RWPE2 (cell line): Measurements from ENCODE around the gene GIMAP6.

ENCODE experiments used
- ATAC-seq: fragments of 200-7000 bp; cut with Tn5 transposase; 3 replicates; pipeline ENCODE4 v1.9.1; 2021; ENCODE audit warnings: low read depth
- DNase-seq: peaks from one replicate; pipeline ENCODE4 v3.0.0-alpha.2; 2020; ENCODE audit warnings: low spot score
- H3K27ac ChIP-seq: fragments of 450-650 bp; 2 replicates; pipeline ENCODE4 v1.5.1; 2017; ENCODE audit warnings: mild to moderate bottlenecking; ENCODE audit not compliant: poor library complexity, severe bottlenecking
- H3K27me3 ChIP-seq: fragments of 250-450 bp; sonication (Bioruptor Pico); 2 replicates; pipeline ENCODE4 v1.5.1; 2021; ENCODE audit warnings: mild to moderate bottlenecking, moderate library complexity; ENCODE audit not compliant: insufficient read depth, poor library complexity, severe bottlenecking
- H3K36me3 ChIP-seq: fragments of 250-450 bp; sonication (Bioruptor Pico); 2 replicates; pipeline ENCODE4 v1.5.1; 2020; ENCODE audit warnings: low read depth, mild to moderate bottlenecking, moderate library complexity
- H3K4me1 ChIP-seq: fragments of 250-450 bp; sonication (Bioruptor Pico); 2 replicates; pipeline ENCODE4 v1.5.1; 2021; ENCODE audit warnings: mild to moderate bottlenecking, moderate library complexity; ENCODE audit not compliant: insufficient read depth, poor library complexity, severe bottlenecking
- H3K4me3 ChIP-seq: fragments of 250-450 bp; sonication (Bioruptor Pico); 2 replicates; pipeline ENCODE4 v1.5.1; 2021; ENCODE audit warnings: mild to moderate bottlenecking, moderate library complexity; ENCODE audit not compliant: severe bottlenecking
- H3K9me3 ChIP-seq: fragments of 250-450 bp; sonication (Bioruptor Pico); 2 replicates; pipeline ENCODE4 v1.5.1; 2021; ENCODE audit warnings: mild to moderate bottlenecking, moderate library complexity; ENCODE audit not compliant: severe bottlenecking
- TF ChIP-seq, protein P1 (sequence below): fragments of 450-650 bp; IDR thresholded peaks from one replicate; pipeline ENCODE4 v1.5.1; 2017; ENCODE audit warnings: mild to moderate bottlenecking, moderate library complexity; ENCODE audit not compliant: poor library complexity, severe bottlenecking

The GIMAP6 gene

DNA sequence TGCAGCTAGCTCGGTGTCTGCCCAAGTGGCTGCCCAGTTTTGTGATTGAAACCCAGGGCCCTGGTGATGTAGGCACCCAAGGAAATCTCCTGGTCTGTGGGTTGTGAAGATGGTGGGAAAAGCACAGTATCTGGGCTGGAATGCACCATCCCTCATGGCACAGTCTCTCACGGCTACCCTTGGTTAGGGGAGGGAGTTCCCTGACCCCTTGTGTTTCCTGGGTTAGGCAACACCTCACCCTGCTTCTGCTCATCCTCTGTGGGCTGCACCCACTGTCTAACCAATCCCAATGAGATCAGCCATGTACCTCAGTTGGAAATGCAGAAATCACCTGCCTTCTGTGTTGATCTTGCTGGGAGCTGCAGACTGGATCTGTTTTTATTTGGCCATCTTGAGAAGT lies 37.4 kb downstream of the GIMAP6 start:
- Histone ChIP-seq H3K4me3 (no peak overlapping the region), H3K27me3 (no peaks in the 10 kb centered on the region), H3K36me3 (no peaks in the 10 kb centered on the region), H3K27ac (no peak overlapping the region), H3K4me1 (no peaks in the 10 kb centered on the region), H3K9me3 (no peaks in the 10 kb centered on the region)
- ATAC-seq (no peak), DNase-seq (no peak)
- TF ChIP-seq, protein P1, sequence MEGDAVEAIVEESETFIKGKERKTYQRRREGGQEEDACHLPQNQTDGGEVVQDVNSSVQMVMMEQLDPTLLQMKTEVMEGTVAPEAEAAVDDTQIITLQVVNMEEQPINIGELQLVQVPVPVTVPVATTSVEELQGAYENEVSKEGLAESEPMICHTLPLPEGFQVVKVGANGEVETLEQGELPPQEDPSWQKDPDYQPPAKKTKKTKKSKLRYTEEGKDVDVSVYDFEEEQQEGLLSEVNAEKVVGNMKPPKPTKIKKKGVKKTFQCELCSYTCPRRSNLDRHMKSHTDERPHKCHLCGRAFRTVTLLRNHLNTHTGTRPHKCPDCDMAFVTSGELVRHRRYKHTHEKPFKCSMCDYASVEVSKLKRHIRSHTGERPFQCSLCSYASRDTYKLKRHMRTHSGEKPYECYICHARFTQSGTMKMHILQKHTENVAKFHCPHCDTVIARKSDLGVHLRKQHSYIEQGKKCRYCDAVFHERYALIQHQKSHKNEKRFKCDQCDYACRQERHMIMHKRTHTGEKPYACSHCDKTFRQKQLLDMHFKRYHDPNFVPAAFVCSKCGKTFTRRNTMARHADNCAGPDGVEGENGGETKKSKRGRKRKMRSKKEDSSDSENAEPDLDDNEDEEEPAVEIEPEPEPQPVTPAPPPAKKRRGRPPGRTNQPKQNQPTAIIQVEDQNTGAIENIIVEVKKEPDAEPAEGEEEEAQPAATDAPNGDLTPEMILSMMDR, result no peak

DNA sequence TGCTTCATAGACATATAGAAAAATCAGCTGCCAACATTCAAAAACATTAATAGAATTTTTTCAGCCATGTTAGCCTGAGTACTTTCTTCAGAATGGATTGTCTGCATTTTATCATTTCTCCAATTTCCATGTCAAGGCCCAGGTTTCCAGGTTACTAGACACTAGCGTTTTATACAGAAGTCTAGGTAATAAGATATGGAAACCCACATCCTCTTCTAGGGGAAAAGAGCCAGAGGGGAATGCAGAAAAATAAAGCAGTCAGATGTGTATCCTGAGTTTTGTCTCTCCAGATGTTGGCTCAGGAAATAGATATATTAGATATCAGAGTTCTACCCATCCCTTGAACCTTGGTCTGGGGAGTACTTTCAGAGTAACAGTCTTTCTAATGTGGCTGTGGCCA lies 44.6 kb downstream of the GIMAP6 start:
- TF ChIP-seq, protein P1, result no peak
- no peaks in the 10 kb centered on the region for H3K27me3 ChIP-seq
- no peak overlapping the region for H3K27ac ChIP-seq
- no peak overlapping the region for H3K4me3 ChIP-seq
- H3K9me3 ChIP-seq, result no peaks in the 10 kb centered on the region
- H3K4me1 ChIP-seq, result no peaks in the 10 kb centered on the region
- no peaks in the 10 kb centered on the region for H3K36me3 ChIP-seq
- ATAC-seq, result no peak
- DNase-seq, result no peak

DNA sequence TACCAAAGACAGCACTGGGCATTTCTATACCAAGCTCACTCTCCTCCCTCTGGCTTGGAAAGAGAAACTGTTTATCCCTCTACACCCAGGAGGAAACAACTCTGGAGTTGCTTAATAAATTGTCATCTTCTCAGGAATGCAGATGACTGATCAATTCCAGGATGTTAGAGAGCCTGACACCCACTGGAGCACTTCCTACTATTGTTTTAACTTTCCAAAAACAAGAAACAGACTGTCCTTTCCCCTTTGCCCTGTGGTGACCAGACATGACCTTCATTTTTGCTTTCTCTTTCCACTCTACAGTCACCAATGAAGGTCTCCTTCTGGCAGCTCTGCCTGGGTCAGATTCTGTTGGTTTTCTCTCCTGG lies 45.4 kb downstream of the GIMAP6 start:
- DNase-seq (no peak), ATAC-seq (no peak; the same call in 2 of the 3 replicates)
- H3K36me3 ChIP-seq, result no peaks in the 10 kb centered on the region
- no peaks in the 10 kb centered on the region for H3K4me1 ChIP-seq
- no peaks in the 10 kb centered on the region for H3K9me3 ChIP-seq
- no peak overlapping the region for H3K4me3 ChIP-seq
- H3K27me3 ChIP-seq, result no peaks in the 10 kb centered on the region
- TF ChIP-seq, protein P1, result no peak
- no peak overlapping the region for H3K27ac ChIP-seq

DNA sequence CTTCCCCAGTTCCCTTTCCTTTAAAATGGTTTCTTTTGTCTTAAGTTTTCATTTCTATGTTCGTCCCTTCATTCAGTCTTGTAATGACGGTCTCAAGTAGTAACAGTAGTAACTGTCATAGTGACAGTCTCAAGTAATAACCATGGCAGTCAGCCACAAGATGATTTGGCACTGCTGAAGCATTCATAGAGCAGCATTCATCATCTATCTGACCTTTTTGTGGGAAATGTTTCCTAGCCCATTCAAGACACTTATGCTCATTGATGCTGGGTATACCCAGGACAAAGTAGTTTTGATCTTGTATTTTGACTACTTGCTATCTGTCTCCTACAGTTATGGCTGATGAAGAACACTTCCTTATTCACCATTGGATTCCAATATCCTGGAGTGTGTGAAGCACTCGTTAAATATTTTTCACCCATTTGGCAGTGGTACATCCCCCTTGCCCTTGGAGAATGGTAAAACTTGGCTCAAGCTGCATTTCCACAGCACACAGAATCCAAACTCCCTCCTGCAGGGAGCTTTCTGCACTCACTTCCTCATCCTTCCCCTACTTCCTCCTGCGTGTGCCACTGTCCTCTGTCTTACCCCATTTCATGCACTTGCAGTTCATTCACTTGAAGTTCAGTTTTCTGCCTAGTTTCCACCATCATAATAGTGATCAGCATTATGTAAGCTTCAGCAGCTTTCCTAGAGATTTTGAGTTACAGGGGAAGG lies 46.0 kb downstream of the GIMAP6 start:
- no peak for ATAC-seq
- Histone ChIP-seq H3K4me3 (no peak overlapping the region), H3K4me1 (no peaks in the 10 kb centered on the region), H3K27ac (no peak overlapping the region), H3K36me3 (no peaks in the 10 kb centered on the region), H3K9me3 (no peaks in the 10 kb centered on the region), H3K27me3 (no peaks in the 10 kb centered on the region)
- DNase-seq, result no peak
- TF ChIP-seq, protein P1, result no peak

DNA sequence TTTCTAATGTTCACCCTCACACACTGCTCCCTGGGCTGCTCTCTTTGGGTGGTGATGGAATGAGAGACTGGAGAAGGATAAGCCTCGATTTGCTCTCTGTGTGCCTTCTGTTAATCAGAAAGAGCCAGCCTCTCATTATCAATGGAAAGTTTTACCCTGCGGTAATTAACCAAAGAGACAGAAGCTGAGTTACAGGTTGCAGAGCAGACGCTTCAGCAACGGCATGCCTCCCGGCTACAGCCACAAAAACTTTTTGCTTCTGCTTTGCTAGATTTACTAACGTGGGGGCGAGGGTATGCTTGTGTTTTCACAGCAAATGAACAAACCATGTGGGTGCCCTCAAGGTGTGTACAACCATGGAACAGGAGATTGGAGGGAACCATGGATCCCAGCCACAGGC lies 47.0 kb downstream of the GIMAP6 start:
- Histone ChIP-seq H3K4me1 (no peaks in the 10 kb centered on the region), H3K27me3 (no peaks in the 10 kb centered on the region), H3K4me3 (no peak overlapping the region), H3K9me3 (no peaks in the 10 kb centered on the region), H3K36me3 (no peaks in the 10 kb centered on the region), H3K27ac (no peak overlapping the region)
- TF ChIP-seq, protein P1, result no peak
- no peak for DNase-seq
- no peak for ATAC-seq
